ENCODE data around the gene F10.

- TF ChIP-seq CTCF (IDR thresholded peaks at IDR 0.05), result no peak
- TF ChIP-seq POLR2A (IDR thresholded peaks at IDR 0.05), result no peak
These were observed 63.7 kb downstream of the F10 start for GRCh38 chr13:113186061-113186900.
